Measurements from ENCODE around the gene GPR32.

DNA sequence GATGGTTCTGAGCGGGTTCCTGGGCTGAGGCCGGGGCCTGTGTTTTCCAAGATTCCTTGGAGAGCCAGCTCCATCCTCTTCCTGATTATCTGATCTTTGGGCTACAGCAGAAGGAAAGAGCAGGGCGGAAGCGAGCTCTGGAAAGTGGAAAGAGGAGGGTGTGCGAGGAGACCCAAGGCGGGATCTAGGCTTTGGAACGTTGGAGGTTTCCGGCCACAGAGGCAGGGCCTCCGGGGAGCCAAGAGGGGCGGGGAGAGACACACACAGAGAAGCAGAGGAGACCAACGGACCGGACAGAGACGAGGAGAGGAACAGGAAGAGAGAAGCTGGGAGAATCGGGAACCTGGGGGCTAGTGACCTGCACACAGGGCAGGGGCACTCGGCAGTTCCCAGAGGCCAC lies 47.2 kb upstream of the GPR32 start, which contains the start of gene CLEC11A:
- TF ChIP-seq, protein P1, sequence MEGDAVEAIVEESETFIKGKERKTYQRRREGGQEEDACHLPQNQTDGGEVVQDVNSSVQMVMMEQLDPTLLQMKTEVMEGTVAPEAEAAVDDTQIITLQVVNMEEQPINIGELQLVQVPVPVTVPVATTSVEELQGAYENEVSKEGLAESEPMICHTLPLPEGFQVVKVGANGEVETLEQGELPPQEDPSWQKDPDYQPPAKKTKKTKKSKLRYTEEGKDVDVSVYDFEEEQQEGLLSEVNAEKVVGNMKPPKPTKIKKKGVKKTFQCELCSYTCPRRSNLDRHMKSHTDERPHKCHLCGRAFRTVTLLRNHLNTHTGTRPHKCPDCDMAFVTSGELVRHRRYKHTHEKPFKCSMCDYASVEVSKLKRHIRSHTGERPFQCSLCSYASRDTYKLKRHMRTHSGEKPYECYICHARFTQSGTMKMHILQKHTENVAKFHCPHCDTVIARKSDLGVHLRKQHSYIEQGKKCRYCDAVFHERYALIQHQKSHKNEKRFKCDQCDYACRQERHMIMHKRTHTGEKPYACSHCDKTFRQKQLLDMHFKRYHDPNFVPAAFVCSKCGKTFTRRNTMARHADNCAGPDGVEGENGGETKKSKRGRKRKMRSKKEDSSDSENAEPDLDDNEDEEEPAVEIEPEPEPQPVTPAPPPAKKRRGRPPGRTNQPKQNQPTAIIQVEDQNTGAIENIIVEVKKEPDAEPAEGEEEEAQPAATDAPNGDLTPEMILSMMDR (IDR thresholded peaks at IDR 0.05) = no peak
- no peak for TF ChIP-seq ZFX (IDR thresholded peaks at IDR 0.05; ENCODE audit: borderline replicate concordance)
